ENCODE results near the gene MAPKAP1. TPM values are rescaled to one million over a fixed set of nuclear protein-coding genes. Genes with fewer than 3 reads are reported as not detected.

The MAPKAP1 gene
- total and polyA plus RNA-seq, 2 experiments from 2014 or later, result 68.4 to 98.5 TPM

DNA sequence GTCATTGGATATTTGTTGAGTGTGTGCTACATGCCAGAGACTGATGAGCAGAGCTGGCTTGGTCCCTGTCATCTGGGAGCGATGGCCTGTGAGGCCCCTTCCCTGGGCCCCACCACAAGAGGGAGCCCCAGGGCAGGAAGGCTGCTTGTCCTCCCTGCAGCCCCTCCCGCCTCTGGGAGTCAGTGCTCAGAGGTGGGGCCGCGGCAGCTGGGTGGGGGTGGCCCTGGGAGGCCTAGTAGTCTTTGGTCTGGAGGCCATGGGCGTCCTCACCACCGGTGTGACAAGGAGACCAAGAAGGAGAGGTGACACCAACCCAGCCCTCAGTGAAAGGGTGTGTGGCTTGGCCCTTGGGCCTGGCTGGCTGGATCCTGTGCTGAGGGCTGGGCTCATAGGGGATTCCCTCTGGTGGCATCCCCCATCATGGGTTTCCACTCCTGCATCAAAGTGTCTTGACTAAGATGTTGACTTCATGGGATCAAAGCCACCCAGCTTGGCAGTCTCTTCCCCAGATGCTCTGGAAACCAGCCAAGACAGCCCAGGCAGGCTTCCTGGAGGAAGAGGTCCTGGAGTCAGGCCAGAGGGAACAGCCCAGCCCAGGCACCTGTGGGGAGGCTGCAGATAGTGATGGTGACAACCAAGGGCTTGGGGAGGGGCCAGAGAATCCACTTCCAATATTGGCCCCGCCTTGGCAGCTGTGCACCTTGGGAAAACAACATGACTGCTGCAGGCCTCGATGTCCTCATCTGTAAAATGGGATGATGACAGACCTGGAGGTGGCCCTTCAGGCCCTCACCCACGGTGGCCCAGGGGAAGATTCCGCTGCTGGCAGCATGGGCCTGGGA, 278.7 kb downstream of the MAPKAP1 start:
- no peak overlapping the region for H3K27ac ChIP-seq (ENCODE audit: low read depth)
- no peak overlapping the region for H3K27ac Mint-ChIP-seq
- H3F3A ChIP-seq (replicated peaks; ENCODE audit: low read depth), result no peaks in the 10 kb centered on the region
- H3K36me3 Mint-ChIP-seq (ENCODE audit: low read depth), result no peaks in the 10 kb centered on the region
- no peaks in the 10 kb centered on the region for H3K4me1 ChIP-seq (ENCODE audit: insufficient read depth)
- peaks cover 9% of the 10 kb centered on the region; the same call in 2 of the 3 replicates for H3K4me1 Mint-ChIP-seq
- H3K4me2 ChIP-seq, result no peak overlapping the region
- no peaks in the 10 kb centered on the region for H3K9me2 ChIP-seq (ENCODE audit: insufficient read depth)
- no peak overlapping the region for H3K4me3 Mint-ChIP-seq
- DNase-seq (ENCODE audit: low spot score) (peak; percentile 54), ATAC-seq (peak; percentile 62)
- H4K20me1 ChIP-seq (replicated peaks; ENCODE audit: insufficient read depth), result no peaks in the 10 kb centered on the region
- H3K4me3 ChIP-seq, result no peak overlapping the region
- H3K27me3 ChIP-seq (ENCODE audit: insufficient read depth), result no peaks in the 10 kb centered on the region
- H3K27me3 Mint-ChIP-seq (ENCODE audit: insufficient read depth, low read depth, poor library complexity), result peaks cover 15% of the 10 kb centered on the region
- H3K79me2 ChIP-seq (replicated peaks; ENCODE audit: insufficient read depth), result no peaks in the 10 kb centered on the region
- no peaks in the 10 kb centered on the region for H3K9me3 Mint-ChIP-seq
- TF ChIP-seq ZNF331 (CRISPR knock-in tag; IDR thresholded peaks at IDR 0.05; ENCODE audit: low read depth) (no peak), STAT1 (IDR thresholded peaks at IDR 0.05; ENCODE audit: unreplicated experiment) (no peak)
- TF ChIP-seq, protein P1, sequence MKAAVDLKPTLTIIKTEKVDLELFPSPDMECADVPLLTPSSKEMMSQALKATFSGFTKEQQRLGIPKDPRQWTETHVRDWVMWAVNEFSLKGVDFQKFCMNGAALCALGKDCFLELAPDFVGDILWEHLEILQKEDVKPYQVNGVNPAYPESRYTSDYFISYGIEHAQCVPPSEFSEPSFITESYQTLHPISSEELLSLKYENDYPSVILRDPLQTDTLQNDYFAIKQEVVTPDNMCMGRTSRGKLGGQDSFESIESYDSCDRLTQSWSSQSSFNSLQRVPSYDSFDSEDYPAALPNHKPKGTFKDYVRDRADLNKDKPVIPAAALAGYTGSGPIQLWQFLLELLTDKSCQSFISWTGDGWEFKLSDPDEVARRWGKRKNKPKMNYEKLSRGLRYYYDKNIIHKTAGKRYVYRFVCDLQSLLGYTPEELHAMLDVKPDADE (IDR thresholded peaks at IDR 0.05), result no peak
- TF ChIP-seq, protein P2, sequence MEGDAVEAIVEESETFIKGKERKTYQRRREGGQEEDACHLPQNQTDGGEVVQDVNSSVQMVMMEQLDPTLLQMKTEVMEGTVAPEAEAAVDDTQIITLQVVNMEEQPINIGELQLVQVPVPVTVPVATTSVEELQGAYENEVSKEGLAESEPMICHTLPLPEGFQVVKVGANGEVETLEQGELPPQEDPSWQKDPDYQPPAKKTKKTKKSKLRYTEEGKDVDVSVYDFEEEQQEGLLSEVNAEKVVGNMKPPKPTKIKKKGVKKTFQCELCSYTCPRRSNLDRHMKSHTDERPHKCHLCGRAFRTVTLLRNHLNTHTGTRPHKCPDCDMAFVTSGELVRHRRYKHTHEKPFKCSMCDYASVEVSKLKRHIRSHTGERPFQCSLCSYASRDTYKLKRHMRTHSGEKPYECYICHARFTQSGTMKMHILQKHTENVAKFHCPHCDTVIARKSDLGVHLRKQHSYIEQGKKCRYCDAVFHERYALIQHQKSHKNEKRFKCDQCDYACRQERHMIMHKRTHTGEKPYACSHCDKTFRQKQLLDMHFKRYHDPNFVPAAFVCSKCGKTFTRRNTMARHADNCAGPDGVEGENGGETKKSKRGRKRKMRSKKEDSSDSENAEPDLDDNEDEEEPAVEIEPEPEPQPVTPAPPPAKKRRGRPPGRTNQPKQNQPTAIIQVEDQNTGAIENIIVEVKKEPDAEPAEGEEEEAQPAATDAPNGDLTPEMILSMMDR (conservative IDR thresholded peaks at IDR 0.05; ENCODE audit: low read depth in 2 of 2), result peak; percentile 74 to 85
- no peaks in the 10 kb centered on the region for H3K36me3 ChIP-seq (ENCODE audit: insufficient read depth)
- no peak overlapping the region for H2AFZ ChIP-seq

DNA sequence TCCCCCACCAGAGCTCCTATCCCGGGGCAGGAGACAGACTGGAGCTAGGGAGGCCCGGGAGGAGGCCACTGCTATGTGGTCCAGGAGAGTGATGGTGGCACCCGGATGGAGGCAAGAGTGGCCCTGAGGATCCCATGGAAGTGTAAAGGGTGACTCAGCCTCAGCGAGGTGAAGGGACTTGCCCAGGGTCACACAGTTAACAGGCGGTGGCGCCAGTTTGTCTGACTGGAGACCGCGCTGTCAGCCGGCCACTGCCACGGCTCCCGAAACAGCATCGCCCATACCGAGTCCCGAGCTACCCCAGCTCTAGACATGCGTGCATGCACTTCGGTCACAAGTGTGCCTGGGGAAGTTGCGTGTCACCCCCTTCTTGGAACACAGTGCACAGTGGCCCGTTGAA, 279.5 kb downstream of the MAPKAP1 start:
- Histone ChIP-seq H2AFZ (no peak overlapping the region), H3K27ac (ENCODE audit: low read depth) (no peak overlapping the region), H3K36me3 (ENCODE audit: insufficient read depth) (no peaks in the 10 kb centered on the region), H3K4me3 (no peak overlapping the region), H4K20me1 (replicated peaks; ENCODE audit: insufficient read depth) (no peaks in the 10 kb centered on the region), H3F3A (replicated peaks; ENCODE audit: low read depth) (no peaks in the 10 kb centered on the region), H3K9me2 (ENCODE audit: insufficient read depth) (no peaks in the 10 kb centered on the region), H3K4me2 (no peak overlapping the region), H3K4me1 (ENCODE audit: insufficient read depth) (no peaks in the 10 kb centered on the region), H3K79me2 (replicated peaks; ENCODE audit: insufficient read depth) (no peaks in the 10 kb centered on the region), H3K27me3 (ENCODE audit: insufficient read depth) (no peaks in the 10 kb centered on the region)
- Mint-ChIP-seq H3K4me3 (no peak overlapping the region), H3K9me3 (no peaks in the 10 kb centered on the region), H3K27ac (no peak overlapping the region), H3K27me3 (ENCODE audit: insufficient read depth, low read depth, poor library complexity) (peaks cover 10% of the 10 kb centered on the region), H3K4me1 (peaks cover 9% of the 10 kb centered on the region; the same call in 2 of the 3 replicates), H3K36me3 (ENCODE audit: low read depth) (no peaks in the 10 kb centered on the region)
- ATAC-seq (no peak), DNase-seq (ENCODE audit: low spot score) (no peak)
- TF ChIP-seq, protein P3, sequence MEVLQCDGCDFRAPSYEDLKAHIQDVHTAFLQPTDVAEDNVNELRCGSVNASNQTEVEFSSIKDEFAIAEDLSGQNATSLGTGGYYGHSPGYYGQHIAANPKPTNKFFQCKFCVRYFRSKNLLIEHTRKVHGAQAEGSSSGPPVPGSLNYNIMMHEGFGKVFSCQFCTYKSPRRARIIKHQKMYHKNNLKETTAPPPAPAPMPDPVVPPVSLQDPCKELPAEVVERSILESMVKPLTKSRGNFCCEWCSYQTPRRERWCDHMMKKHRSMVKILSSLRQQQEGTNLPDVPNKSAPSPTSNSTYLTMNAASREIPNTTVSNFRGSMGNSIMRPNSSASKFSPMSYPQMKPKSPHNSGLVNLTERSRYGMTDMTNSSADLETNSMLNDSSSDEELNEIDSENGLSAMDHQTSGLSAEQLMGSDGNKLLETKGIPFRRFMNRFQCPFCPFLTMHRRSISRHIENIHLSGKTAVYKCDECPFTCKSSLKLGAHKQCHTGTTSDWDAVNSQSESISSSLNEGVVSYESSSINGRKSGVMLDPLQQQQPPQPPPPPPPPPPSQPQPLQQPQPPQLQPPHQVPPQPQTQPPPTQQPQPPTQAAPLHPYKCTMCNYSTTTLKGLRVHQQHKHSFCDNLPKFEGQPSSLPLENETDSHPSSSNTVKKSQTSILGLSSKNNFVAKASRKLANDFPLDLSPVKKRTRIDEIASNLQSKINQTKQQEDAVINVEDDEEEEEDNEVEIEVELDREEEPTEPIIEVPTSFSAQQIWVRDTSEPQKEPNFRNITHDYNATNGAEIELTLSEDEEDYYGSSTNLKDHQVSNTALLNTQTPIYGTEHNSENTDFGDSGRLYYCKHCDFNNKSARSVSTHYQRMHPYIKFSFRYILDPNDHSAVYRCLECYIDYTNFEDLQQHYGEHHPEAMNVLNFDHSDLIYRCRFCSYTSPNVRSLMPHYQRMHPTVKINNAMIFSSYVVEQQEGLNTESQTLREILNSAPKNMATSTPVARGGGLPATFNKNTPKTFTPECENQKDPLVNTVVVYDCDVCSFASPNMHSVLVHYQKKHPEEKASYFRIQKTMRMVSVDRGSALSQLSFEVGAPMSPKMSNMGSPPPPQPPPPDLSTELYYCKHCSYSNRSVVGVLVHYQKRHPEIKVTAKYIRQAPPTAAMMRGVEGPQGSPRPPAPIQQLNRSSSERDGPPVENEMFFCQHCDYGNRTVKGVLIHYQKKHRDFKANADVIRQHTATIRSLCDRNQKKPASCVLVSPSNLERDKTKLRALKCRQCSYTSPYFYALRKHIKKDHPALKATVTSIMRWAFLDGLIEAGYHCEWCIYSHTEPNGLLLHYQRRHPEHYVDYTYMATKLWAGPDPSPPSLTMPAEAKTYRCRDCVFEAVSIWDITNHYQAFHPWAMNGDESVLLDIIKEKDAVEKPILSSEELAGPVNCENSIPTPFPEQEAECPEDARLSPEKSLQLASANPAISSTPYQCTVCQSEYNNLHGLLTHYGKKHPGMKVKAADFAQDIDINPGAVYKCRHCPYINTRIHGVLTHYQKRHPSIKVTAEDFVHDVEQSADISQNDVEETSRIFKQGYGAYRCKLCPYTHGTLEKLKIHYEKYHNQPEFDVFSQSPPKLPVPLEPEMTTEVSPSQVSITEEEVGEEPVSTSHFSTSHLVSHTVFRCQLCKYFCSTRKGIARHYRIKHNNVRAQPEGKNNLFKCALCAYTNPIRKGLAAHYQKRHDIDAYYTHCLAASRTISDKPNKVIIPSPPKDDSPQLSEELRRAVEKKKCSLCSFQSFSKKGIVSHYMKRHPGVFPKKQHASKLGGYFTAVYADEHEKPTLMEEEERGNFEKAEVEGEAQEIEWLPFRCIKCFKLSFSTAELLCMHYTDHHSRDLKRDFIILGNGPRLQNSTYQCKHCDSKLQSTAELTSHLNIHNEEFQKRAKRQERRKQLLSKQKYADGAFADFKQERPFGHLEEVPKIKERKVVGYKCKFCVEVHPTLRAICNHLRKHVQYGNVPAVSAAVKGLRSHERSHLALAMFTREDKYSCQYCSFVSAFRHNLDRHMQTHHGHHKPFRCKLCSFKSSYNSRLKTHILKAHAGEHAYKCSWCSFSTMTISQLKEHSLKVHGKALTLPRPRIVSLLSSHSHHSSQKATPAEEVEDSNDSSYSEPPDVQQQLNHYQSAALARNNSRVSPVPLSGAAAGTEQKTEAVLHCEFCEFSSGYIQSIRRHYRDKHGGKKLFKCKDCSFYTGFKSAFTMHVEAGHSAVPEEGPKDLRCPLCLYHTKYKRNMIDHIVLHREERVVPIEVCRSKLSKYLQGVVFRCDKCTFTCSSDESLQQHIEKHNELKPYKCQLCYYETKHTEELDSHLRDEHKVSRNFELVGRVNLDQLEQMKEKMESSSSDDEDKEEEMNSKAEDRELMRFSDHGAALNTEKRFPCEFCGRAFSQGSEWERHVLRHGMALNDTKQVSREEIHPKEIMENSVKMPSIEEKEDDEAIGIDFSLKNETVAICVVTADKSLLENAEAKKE (CRISPR knock-in tag; IDR thresholded peaks at IDR 0.05), result no peak
- TF ChIP-seq POLR2AphosphoS5 (IDR thresholded peaks at IDR 0.05; ENCODE audit: low read depth) (no peak), ZNF331 (CRISPR knock-in tag; IDR thresholded peaks at IDR 0.05; ENCODE audit: low read depth) (no peak), EZH2phosphoT487 (IDR thresholded peaks at IDR 0.05; ENCODE audit: unreplicated experiment) (no peak), EZH2 (IDR thresholded peaks at IDR 0.05; ENCODE audit: low read depth, unreplicated experiment) (no peak), ZNF114 (CRISPR knock-in tag; IDR thresholded peaks at IDR 0.05) (no peak), STAT1 (IDR thresholded peaks at IDR 0.05; ENCODE audit: unreplicated experiment) (no peak), CREB1 (CRISPR knock-in tag; IDR thresholded peaks at IDR 0.05; ENCODE audit: low read depth) (no peak)
- TF ChIP-seq, protein P1 (IDR thresholded peaks at IDR 0.05), result no peak

All from GM23338 (cell line).